AML-193 (cell line): ENCODE data around the gene DTD1.
"Not testable (repeated sequence)": the region's sequence is repeated elsewhere in the genome, so short reads cannot be mapped to it uniquely, and the experiment has no call there.

ENCODE experiments used
- DNase-seq, 2 experiments: peaks; one replicate each; lab custom pipeline; 2025; lab: John Stamatoyannopoulos, UW

DTD1 gene

DNA sequence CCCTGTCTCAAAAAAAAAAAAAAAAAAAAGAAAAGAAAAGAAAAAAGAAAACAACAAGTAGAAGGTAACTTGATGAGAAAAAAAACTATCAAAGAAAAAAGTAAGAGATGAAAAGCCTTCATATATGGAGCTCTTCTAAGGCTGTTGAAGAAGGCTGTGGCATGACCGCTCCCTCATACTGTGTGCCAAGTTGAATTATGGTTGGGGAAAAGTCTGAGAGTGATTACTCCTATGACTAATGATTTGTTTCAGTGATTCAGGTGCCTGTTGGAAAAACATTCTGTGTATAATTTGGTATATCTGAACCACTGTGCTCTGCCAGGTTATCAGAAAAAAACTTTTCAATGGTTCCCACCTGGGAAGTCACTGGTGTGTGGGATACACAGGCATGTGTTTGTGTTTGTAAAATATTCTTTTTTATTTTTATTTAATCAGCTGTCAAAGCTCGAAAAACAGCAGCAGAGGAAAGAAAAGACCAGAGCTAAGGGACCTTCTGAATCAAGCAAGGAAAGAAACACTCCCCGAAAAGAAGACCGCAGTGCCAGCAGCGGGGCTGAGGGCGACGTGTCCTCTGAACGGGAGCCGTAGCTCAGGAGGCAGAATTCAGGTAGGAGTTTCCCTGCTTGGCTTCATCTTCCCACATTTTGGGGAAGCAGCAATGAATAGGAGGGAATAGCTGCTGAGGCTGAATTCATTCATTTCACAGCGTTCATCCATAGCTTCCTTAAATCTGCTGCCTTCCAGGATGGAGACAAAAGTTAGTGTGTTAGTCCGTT, 156.0 kb downstream of the DTD1 start:
- no peak for DNase-seq

GRCh38 chr20:18747090-18747489, 159.2 kb downstream of the DTD1 start:
- DNase-seq = no peak

- DNase-seq = no peak
These were observed 161.1 kb downstream of the DTD1 start for GRCh38 chr20:18748987-18749386.

DNA sequence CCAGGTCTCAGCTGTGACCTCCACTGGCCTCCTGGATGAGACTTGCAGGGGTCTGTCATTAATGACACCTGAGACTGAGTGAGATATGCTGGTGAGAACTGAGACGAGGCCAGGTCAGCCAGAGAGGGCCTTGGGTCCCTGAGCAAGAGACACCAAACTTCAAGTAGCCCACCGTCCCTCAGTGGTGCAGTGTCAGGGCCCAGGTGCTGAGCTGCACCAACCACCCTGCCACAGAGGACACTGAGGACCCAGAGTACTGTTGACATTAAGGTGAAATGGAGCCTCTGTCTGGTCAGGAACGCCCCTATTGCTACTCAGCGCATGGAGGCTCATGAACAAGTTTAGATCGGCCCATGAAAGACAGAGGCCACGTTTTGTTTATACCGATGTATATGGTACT, 161.7 kb downstream of the DTD1 start:
- DNase-seq = no peak

- no peak for DNase-seq
These were observed 162.9 kb downstream of the DTD1 start for GRCh38 chr20:18750735-18751134.

DNA sequence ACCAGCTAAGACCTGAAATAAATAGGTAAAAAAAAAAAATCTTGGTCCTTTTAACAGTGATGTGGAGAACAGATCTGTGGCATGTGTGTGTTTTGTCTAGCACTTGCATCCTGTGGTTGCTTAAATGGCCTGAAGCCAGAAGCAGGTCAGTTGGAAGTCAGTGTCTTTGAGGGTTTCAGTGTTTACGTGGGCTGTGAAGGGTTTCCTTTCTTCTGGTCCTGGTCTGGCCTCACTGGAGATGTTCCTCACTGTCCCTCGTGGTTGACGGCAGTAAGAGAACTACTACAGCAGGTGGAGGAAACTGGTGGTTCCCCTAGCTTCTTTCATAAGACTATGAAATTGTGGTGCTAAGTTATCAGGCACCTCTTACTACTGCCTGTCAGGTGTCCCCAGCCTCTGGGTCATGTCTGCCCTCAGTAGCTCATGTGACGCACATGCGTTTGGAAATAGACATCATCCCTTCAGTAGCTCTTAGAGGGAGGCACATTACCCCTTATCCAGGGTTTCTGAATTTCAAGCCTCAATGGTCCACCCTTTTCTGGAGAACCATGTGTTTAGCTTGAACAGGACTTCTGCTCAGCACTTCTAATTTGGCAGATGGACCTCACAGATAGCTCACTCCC, 166.3 kb downstream of the DTD1 start:
- peak; percentile 8 to 31 for DNase-seq

- no peak for DNase-seq
These were observed 166.8 kb downstream of the DTD1 start for GRCh38 chr20:18754653-18755045.

DNA sequence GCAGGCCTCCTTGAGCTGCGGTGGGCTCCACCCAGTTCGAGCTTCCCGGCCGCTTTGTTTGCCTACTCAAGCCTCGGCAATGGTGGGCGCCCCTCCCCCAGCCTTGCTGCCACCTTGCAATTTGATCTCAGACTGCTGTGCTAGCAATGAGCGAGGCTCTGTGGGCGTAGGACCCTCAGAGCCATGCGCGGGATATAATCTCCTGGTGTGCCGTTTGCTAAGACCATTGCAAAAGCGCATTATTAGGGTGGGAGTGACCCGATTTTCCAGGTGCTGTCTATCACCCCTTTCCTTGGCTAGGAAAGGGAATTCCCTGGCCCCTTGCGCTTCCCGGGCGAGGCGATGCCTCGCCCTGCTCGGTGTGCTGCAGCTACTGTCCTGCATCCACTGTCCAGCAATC, 173.0 kb downstream of the DTD1 start:
- not testable (repeated sequence) for DNase-seq

DNA sequence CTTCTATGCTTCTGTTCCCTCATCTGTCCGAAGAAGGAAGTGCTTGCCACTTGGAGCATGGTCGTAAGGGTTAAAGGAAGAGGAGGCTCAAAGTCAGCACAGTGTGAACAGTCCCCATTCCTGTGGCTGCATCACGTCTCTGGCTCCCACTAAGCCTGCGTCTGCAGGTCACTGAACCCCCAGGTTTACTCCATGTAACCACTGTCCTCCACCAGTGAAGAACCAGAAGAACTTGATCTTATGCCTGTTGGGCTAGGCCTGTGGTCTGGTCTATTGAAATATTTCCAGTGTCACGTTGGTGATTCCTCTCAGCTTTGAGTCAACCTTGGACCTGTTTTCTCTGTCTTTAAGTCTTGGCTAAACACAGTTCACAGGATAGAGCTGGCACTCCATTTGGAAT, 179.8 kb downstream of the DTD1 start:
- DNase-seq = no peak

DNA sequence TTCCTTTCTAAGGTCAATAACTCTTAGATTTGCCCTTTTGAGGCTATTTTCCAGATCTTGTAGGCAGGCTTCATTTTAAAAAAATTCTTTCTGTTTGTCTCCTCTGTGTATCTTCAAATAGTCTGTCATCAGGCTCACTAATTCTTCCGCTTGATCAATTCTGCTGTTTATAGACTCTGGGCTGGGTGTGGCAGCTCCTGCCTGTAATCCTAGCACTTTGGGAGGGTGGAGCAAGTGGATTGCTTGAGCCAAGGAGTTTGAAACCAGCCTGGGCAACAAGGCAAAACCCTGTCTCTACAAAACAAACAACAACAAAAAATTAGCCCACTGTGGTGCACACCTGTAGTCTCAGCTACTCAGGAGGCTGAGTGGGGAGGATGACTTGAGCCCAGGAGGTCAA, 185.7 kb downstream of the DTD1 start:
- no peak for DNase-seq

- DNase-seq = no peak
These were observed 186.4 kb downstream of the DTD1 start for GRCh38 chr20:18774207-18774606.

- no peak for DNase-seq
These were observed 187.8 kb downstream of the DTD1 start for GRCh38 chr20:18775633-18776032.

DNA sequence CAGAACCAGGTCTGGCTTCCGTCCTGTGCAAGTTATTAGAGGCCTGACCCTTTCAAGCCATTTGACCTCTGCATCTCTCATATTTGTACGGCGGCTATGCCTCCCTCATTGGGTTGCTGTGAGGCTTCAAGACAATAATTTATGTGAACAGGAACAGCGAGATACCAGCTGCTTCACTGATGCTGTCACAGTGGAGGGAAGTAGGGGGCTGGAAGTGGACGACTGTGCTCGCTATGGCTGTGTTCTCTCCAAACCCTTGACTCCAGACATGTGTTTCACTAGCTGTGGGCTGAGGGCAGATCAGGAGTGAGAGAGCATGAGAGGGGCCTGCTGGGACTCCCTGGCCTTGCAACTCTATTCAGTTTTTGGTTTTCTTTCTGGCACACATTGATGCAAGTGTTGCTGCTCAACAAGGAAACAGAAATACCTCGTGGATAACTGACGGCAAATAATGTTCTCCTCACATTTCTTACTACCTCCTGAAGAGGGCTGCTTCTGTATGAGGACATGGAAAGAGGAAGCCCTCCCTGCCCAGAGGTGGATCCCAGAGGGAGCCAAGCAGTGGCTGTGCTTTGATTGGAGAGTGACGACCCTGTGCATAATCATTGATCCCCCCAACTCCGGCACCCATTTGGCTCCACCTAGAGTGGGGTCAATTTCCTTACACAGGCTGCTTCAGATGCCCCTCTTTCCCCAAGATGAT, 191.0 kb downstream of the DTD1 start:
- no peak for DNase-seq

DNA sequence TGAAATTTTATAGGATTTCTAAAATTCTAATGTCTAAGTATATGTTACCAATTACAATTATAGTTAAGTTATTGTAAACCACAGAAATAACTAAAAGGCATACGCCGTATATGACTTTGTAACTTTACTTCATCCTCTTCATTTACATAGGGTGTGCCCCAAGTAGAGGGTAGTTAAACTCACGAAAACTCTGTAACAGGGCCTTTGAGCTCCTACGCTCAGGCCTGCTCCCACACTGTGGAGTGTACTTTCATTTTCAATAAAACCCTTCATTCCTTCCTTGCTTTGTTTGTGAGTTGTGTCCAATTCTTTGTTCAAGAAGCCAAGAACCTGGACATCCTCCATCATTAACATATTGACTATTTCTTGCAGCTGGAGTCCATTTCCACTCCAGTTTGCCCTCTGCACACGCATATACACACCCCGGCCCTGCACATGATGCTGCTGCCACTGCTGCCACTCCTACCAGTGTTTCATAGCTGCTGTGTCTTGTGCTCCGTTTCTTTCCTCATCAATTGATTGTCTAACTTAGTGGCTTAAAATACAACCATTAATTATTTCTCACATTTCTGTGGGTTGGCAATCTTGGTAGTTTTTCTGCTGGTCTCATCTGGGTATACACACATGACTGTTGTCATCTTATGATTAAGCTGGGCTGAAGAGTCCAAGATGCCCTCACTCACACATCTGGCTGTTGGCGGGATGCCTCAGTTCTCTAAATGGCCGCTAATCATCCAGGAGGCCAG, 192.7 kb downstream of the DTD1 start:
- no peak for DNase-seq

- DNase-seq = no peak
These were observed 193.7 kb downstream of the DTD1 start for GRCh38 chr20:18781509-18781908.

DNA sequence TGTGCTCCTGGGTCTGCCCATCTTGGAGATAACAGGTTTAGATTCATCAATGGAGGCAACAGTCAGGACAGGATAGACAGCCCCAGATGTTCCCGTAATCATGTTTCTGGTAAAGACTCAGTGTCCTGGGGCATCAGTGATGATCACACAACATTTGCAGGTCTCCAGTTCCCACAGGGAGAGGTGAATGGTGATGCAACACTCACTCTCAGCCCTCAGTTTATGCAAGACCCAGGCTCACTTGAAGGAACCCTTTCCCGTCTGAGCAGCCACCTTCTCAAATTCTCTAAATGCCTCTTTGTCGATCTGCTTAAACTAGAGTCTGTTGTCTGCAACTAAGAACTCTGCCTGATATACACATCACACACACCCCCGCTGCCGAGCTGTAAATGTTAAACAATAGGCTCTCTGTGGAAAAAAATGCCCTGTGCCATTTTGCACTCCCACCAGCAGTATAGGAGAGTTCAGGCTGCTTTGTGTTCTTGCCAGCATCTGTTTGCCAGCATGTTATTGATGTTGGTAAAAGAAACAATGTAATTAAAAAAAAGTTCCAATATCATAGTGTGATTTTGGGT, 195.6 kb downstream of the DTD1 start:
- DNase-seq = no peak

DNA sequence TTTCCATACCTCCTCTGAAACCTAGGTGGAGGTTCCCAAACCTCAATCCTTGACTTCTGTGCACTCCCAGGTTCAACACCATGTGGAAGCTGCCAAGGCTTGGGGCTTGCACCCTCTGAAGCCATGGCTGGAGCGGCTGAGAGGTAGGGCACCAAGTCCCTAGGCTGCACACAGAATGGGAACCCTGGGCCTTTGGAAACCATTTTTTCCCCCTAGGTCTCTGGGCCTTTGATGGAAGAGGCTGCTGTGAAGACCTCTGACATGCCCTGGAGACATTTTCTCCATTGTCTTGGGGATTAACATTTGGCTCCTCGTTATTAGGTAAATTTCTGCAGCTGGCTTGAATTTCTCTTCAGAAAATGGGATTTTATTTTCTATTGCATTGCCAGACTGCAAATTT, 199.2 kb downstream of the DTD1 start:
- not testable (repeated sequence) for DNase-seq

GRCh38 chr20:18788021-18788420, 200.2 kb downstream of the DTD1 start:
- DNase-seq = no peak

GRCh38 chr20:18790787-18791186, 202.9 kb downstream of the DTD1 start:
- no peak for DNase-seq

- DNase-seq = peak; percentile 88 to 92
These were observed 206.0 kb downstream of the DTD1 start for GRCh38 chr20:18793625-18794427.

GRCh38 chr20:18794428-18794787, 206.6 kb downstream of the DTD1 start:
- DNase-seq = no peak
